ENCODE measurements around the gene BEGAIN. TPM values are rescaled to one million over a fixed set of nuclear protein-coding genes. Genes with fewer than 3 reads are reported as not detected.

The BEGAIN gene
- total RNA-seq, 4 donors from 2014 or later, result 0.25 to 0.49 (median 0.26) TPM; not detected in 1

DNA sequence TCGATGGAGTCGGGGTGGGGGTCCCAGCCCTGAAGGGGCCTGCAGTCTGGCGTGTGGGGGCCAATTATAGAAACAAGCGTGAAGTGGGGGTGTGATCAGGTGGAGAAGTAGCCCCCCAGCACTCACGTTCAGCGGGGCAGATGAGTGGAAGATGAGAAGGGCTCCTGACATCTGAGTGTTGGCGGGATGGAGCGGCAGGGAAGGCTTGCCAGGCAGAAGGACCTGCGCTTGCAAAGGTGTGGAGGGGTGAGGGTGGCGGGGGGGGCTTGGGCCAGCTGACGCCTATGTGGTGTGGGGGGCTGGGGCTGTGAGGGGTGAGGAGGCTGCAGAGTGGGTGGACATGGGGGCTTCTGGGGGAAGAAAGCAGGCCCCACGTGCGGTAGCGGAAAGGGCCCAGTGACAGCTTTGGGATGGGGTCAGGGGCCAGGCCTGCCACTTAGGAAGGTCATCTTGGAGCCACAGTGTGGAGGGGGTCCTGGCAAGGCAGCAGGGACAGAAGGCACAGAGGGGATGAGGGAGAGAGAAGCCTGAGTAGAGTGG is 22.2 kb upstream of the BEGAIN start:
- intact Hi-C loops (cut with DNase I; ENCODE audit: low total_unique reads) (no loop called here), in situ Hi-C loops (cut with MboI; ENCODE audit: low sequenced_read_pairs in 4 of 4) (no loop called here)
- Histone ChIP-seq H3K4me1 (no peaks in the 10 kb centered on the region), H3K27me3 (peaks cover 4 to 10% (median 6%) of the 10 kb centered on the region in 3 donors), H3K27ac (no peak overlapping the region), H3K9me3 (no peaks in the 10 kb centered on the region), H3K4me3 (no peak overlapping the region), H3K36me3 (no peaks in the 10 kb centered on the region)
- TF ChIP-seq, protein P1, sequence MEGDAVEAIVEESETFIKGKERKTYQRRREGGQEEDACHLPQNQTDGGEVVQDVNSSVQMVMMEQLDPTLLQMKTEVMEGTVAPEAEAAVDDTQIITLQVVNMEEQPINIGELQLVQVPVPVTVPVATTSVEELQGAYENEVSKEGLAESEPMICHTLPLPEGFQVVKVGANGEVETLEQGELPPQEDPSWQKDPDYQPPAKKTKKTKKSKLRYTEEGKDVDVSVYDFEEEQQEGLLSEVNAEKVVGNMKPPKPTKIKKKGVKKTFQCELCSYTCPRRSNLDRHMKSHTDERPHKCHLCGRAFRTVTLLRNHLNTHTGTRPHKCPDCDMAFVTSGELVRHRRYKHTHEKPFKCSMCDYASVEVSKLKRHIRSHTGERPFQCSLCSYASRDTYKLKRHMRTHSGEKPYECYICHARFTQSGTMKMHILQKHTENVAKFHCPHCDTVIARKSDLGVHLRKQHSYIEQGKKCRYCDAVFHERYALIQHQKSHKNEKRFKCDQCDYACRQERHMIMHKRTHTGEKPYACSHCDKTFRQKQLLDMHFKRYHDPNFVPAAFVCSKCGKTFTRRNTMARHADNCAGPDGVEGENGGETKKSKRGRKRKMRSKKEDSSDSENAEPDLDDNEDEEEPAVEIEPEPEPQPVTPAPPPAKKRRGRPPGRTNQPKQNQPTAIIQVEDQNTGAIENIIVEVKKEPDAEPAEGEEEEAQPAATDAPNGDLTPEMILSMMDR (IDR thresholded peaks at IDR 0.05 in 4 of 5, conservative IDR thresholded peaks at IDR 0.05 in 1 of 5), result no peak
- no peak for TF ChIP-seq POLR2A (IDR thresholded peaks at IDR 0.05)
- DNase-seq (no peak), ATAC-seq (no peak)

DNA sequence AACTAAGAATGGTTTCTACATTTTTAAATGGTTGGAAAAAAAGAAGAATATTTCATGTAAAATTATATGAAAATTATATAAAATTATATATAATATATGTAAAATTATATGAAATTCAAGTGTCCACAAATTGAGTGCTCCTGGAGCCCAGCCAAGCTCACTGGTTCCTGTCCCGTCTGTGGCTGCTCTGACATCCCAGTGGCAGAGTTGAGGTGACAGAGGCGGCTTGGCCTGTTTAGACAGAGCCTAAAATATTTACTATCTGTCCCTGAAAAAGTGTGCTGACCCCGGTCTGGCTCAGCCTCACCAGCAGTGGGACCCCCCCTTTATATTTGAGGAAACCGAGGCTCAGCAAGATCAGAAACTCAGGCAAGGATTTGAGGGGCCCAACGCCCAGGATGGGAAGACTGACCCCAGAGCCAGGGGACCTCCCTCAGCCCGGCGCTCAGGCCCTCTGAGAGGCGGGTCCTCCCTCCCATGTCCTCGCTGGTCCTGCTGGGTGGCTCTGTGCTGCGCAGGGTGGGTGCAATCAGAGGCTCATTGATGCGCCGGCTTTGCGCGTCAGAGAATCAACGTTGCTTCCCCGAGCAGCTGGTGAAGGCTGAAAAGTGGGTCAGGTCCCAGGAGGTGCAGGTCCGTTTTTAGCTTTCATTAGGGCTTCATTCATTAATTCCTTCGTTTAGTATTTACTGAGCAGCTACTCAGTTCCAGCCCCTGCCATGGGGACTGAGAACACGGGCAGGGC is 21.5 kb upstream of the BEGAIN start:
- no peak for TF ChIP-seq POLR2A (IDR thresholded peaks at IDR 0.05)
- no peaks in the 10 kb centered on the region for H3K36me3 ChIP-seq
- H3K9me3 ChIP-seq, result no peaks in the 10 kb centered on the region
- in situ Hi-C loops (cut with MboI; ENCODE audit: low sequenced_read_pairs in 4 of 4) (no loop called here), intact Hi-C loops (cut with DNase I; ENCODE audit: low total_unique reads) (no loop called here)
- no peak for ATAC-seq
- DNase-seq, result no peak
- H3K27me3 ChIP-seq, result peaks cover 8 to 10% (median 10%) of the 10 kb centered on the region in 3 donors
- no peaks in the 10 kb centered on the region for H3K4me1 ChIP-seq
- no peak overlapping the region for H3K27ac ChIP-seq
- no peak overlapping the region for H3K4me3 ChIP-seq

DNA sequence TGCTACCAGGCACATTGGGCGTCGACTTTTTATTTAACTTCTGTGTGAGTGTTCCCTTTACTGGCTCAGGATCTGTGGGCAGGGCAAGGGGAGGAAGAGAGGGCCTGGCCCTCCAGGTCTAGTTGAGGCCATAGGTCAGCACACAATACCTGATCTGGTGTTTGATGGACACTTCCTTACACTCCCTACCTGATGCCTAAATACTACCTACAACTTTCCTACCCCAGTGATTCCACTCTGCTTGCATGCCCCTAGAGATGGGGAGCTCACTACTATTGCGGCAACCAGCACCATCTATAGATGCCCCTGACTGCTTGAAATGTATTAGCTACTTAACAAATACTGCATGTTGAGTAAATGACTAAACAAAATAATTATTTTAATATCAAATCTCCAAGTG is 20.8 kb upstream of the BEGAIN start:
- Histone ChIP-seq H3K36me3 (no peaks in the 10 kb centered on the region), H3K27me3 (peaks cover 8 to 13% (median 10%) of the 10 kb centered on the region in 3 donors), H3K4me3 (no peak overlapping the region), H3K4me1 (no peaks in the 10 kb centered on the region), H3K27ac (no peak overlapping the region), H3K9me3 (no peaks in the 10 kb centered on the region)
- TF ChIP-seq POLR2A (IDR thresholded peaks at IDR 0.05), result no peak
- TF ChIP-seq, protein P1 (IDR thresholded peaks at IDR 0.05 in 4 of 5, conservative IDR thresholded peaks at IDR 0.05 in 1 of 5), result no peak
- intact Hi-C loops (cut with DNase I; ENCODE audit: low total_unique reads), result no loop called here
- no peak for DNase-seq
- no peak for ATAC-seq
- in situ Hi-C loops (cut with MboI; ENCODE audit: low sequenced_read_pairs in 4 of 4), result no loop called here

DNA sequence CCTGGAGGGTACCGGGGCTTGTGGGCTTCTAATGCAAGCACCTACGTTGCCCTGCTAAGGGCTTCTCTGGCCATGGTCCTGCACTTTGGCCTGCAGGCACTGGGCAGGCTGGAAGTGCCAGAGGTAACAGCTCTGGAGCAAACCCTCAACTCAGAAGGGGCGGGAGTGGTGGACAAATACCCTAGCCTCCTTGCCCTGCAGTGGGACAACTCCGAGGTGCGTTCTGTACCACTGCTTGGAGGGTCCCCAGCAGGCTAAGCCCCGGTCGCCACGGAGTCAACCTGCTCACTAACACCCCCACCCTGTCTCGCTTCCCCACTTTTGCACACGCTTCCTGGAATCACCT is 20.4 kb upstream of the BEGAIN start:
- H3K9me3 ChIP-seq, result no peaks in the 10 kb centered on the region
- intact Hi-C loops (cut with DNase I; ENCODE audit: low total_unique reads) (no loop called here), in situ Hi-C loops (cut with MboI; ENCODE audit: low sequenced_read_pairs in 4 of 4) (no loop called here)
- TF ChIP-seq, protein P1 (IDR thresholded peaks at IDR 0.05 in 4 of 5, conservative IDR thresholded peaks at IDR 0.05 in 1 of 5), result no peak
- no peak for TF ChIP-seq POLR2A (IDR thresholded peaks at IDR 0.05)
- DNase-seq, result no peak
- H3K27me3 ChIP-seq, result peaks cover 8 to 13% (median 10%) of the 10 kb centered on the region in 3 donors
- ATAC-seq, result no peak
- no peak overlapping the region for H3K4me3 ChIP-seq
- no peak overlapping the region for H3K27ac ChIP-seq
- no peaks in the 10 kb centered on the region for H3K36me3 ChIP-seq
- H3K4me1 ChIP-seq, result no peaks in the 10 kb centered on the region

DNA sequence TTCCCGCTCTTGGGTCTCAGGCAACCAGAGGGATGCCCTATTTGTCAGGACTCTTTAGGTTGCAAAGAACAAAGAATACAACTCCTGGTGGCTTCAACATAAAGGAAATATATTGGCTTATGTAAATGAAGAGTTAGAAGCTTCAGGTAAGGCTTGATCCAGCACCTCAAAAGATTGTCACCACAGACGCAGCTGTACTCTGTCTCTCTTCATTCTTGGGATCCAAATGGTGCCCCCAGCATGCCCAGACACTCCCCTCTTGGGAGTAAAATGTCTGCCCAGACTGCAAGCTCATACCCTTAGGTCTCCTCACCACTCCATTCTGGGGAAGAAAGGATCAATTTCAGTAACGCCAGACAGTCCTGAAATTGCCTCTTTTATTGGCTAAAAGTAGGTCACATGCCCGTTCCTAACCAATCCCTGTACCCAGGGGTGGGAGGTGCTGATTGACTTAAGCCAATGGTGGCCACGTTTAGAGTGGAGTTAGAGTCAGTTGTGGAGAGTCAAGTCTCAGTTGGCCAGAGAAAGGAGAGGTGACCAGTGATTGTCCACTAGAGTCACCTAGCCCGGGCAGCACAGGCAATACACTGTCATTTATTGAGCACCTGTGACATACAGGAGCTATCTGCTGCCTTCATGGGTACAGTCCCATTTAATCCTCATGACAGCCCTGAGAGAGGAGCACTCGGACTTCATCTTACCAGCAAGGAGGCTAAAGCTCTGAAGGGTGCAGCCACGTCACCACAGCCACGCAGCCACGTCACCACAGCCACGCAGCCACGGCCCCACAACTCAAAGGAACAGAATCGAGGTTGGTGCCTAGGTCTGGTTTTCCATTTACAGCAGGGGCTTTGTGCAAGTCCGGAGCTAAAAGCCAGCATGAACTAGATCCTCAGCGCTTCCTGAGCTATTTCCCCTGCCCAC is 19.7 kb upstream of the BEGAIN start:
- DNase-seq, result no peak
- intact Hi-C loops (cut with DNase I; ENCODE audit: low total_unique reads), result no loop called here
- no peak for ATAC-seq
- no peaks in the 10 kb centered on the region for H3K4me1 ChIP-seq
- no peaks in the 10 kb centered on the region for H3K9me3 ChIP-seq
- no peak overlapping the region for H3K27ac ChIP-seq
- in situ Hi-C loops (cut with MboI; ENCODE audit: low sequenced_read_pairs in 4 of 4), result no loop called here
- no peak for TF ChIP-seq POLR2A (IDR thresholded peaks at IDR 0.05)
- TF ChIP-seq, protein P1 (IDR thresholded peaks at IDR 0.05 in 4 of 5, conservative IDR thresholded peaks at IDR 0.05 in 1 of 5), result no peak
- peaks cover 8 to 13% (median 10%) of the 10 kb centered on the region in 3 donors for H3K27me3 ChIP-seq
- no peaks in the 10 kb centered on the region for H3K36me3 ChIP-seq
- no peak overlapping the region for H3K4me3 ChIP-seq

All from gastrocnemius medialis (tissue), 4 donors.